Stimulated activated CD8-positive, alpha-beta memory T cell treated with anti-CD3 and anti-CD28 coated beads, Interleukin-15, amount 100 ng/mL, for 24 hours (primary cell): ENCODE measurements around the gene ZSWIM3.
"Not testable (repeated sequence)": the region's sequence is repeated elsewhere in the genome, so short reads cannot be mapped to it uniquely, and the experiment has no call there.

Experiments used
- DNase-seq: peaks from one replicate; pipeline ENCODE4 v3.0.0-alpha.2; 2020; ENCODE audit warnings: low read depth

ZSWIM3 gene

GRCh38 chr20:45861221-45862075, 4.0 kb downstream of the ZSWIM3 start:
- DNase-seq = no peak

GRCh38 chr20:45863543-45864470, 6.4 kb downstream of the ZSWIM3 start:
- DNase-seq = no peak

DNA sequence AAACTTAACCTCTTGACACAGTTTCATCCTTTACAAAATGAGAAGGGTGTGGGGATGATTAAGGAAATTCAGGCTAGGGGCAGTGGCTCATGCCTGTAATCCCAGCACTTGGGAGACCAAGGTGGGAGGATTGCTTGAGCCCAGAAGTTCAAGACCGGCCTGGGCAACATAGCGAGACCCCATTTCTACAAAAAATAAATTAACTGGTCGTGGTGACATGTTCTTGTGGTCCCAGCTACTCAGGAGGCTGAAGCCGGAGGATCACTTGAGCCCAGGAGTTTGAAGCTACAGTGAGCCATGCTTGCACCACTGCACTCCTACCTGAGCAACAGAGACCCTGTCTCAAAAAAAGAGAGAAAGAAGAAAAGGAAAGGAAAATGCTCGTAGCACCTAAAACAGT, 9.0 kb downstream of the ZSWIM3 start:
- no peak for DNase-seq

DNA sequence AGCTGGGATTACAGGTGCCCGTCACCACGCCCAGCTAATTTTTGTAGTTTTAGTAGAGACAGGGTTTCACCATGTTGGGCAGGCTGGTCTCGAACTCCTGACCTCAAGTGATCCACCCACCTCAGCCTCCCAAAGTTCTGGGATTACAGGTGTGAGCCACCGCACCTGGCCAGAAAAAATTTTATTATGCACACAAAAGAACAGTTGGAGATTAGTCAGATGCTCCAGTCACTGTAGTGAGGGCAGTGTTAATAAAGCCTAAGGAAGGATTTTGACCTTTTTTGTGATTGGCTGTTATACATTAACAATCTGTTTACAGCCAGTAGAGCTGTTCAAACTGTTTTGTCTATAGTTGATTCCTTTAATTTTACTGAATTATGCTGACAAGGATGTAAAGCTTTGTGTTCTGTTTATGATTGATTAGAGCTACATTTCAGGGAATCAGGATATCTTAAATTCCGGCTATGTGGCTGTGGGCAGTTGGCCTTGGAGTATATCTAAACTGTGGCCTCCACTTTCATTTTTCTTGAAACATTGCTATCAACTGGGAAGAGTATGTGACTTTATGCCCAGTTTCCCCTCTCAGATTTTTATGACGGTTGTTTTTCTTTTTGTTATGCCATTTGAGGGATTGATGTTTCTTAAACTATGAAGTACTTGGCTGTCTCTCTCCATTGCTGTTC, 9.9 kb downstream of the ZSWIM3 start:
- no peak for DNase-seq

GRCh38 chr20:45867819-45868176, 10.4 kb downstream of the ZSWIM3 start:
- DNase-seq = no peak

GRCh38 chr20:45872626-45873025, 15.2 kb downstream of the ZSWIM3 start:
- no peak for DNase-seq

GRCh38 chr20:45873409-45874103, 16.1 kb downstream of the ZSWIM3 start:
- DNase-seq = no peak

GRCh38 chr20:45874104-45874481, 16.7 kb downstream of the ZSWIM3 start:
- DNase-seq = not testable (repeated sequence)

DNA sequence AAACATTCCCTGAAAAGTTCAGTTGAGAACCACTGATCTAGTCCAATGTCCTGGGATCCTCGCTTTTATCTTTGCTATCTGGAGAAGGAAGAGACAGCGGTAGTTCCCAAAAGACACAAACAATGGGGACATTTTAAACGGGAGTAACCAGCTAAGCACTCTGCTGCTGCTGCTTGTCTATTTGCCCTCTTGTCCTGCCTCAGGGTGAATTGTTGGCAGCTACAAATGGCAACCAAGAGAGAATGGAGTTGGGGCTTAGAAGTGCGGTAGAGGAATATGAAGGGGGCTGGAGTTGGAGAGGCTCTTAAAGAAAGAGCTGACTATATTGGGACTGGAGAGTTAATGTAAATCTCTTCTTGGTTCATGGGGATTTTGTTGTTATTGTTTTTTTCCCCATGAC, 17.2 kb downstream of the ZSWIM3 start:
- DNase-seq = no peak

- DNase-seq = no peak
Measured at GRCh38 chr20:45878076-45878761, 20.8 kb downstream of the ZSWIM3 start.

DNA sequence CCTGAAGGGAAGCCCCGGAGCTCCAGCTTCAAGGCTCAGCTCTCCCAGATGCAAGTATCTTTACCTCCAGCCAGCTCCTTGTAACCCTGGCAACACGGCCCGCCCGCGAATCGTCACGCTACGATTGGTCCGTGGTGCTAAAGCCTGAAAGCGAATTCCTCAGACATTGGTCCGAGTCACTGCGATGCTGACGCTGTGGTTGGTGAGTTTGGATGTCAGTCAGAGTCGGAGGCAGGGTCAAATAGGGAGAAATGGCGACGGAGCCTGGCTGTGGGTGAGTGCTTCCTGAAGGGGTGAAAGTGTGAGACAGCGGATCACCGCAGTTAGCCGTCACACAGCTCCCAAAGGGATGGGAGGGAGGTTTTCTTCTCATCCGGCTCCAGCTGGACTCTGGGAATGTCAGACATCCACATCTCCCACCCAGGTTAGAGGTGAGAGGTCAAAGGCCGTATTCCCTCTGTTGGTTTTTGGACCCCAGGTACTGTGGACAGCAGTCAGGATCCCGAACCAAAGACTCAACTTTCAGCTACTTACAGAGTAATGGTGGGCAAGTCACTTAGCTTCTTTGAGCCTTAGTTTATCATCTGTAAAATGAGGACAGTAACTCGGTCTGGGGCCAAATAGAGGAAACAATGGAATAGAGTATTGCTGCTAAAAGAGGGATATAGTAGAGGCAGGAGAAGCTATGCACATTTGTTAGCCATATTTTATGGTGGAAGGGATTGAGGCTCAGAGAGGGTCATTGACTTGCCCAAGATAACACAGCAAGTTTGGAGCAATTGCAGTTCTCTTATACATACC, 23.8 kb downstream of the ZSWIM3 start, which contains the start of gene ZSWIM1:
ZSWIM1 (plus strand) TSS at position 240 of the 801 bp plus-strand sequence. CDS start 1,366 bp downstream, outside the sequence.
- DNase-seq = peak; percentile 90

- DNase-seq = no peak
Measured at GRCh38 chr20:45882469-45883099, 25.2 kb downstream of the ZSWIM3 start.

GRCh38 chr20:45883100-45883469, 25.7 kb downstream of the ZSWIM3 start:
- DNase-seq = no peak

DNA sequence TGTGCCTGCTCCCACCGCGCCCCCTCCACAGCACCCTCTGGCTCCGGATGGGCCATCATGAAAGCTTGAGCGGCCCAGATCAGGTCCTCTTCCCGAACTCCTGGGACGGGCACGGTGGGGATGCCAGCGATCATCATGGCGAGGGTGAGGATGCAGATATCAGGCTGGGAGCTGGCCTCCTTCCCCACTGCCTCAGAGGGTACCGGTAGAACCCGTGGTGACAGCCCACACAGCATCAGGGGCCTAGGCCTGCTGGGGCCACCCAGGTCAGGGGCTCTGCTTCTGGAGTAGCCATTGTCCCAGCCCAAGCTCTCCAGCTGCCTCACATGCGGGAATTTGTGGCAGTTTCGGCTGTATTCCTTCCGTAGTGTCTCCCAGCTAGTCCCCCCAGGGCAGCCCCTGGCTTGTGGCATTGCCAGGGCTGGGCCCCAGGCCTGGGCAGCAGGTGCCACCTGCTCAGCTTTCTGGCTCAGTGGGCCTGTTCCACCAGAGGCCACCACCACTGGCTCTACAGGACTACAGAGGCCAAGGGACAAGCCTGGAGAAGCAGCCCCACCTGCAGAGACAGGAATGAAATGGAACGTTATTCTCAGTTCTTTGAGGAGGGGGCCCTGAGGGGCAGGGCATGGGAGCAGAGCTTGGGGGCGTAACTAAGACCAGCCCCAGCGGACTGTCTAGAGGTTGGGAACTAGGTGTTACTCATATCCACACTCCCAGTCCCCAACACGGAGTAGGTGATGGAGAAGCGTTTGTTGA, 29.4 kb downstream of the ZSWIM3 start:
- DNase-seq = no peak

GRCh38 chr20:45887346-45887715, 29.9 kb downstream of the ZSWIM3 start, which contains the start of gene SPATA25:
TSS of gene SPATA25 (minus strand) at chr20:45887622. CDS start at chr20:45887590, 32 bp downstream.
- no peak for DNase-seq

- no peak for DNase-seq
Measured at GRCh38 chr20:45888681-45889080, 31.3 kb downstream of the ZSWIM3 start.

DNA sequence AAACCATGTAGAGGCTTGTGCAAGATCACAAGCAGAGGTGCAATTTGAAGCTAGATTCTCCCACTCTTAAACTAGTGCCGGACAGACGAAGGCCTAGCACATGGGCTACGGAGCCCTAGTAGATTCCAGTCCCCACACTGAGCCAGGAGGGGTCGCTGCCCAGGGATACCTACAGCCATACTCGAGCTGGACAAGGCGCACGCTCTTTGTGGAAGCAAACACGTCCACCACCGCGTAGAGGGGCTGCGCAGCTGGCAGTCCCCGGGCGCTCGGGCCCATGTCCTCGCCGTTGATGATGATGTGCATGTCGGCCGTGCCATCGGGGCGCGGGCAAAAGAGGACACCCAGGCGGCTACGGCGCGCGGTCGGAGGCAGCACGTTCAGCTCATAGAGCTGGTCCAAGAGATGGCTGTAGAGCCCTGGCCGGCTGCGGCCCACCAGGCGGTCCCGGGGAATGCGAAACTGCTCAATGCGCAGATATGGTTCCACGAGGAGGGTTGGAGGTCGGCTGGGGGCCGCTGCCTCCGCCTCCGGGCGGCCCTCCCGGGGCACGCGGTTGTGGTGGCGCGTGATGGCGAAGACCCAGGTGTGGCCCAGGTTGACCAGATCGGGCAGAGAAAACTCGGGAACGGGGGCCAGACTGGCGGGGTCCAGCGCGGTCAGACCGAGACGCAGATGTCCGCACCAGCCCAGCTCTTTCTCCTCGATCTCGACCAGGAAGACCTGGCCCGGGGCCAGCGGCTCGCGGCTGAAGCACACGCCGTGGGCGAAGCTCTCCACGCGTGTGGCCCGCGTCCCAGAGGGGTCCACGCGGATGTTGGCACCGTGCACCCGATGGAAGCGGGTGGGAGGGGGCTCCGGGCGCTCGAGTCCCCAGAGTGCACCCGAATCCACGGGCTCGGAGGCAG, 32.9 kb downstream of the ZSWIM3 start:
- DNase-seq = no peak
